ENCODE data around the gene RTN4RL1.
A peak's percentile ranks its signal among the peaks of the same experiment; 100 is the strongest.

The RTN4RL1 gene

GRCh38 chr17:2059547-2060384, 34.6 kb upstream of the RTN4RL1 start:
- DNase-seq: no peak

GRCh38 chr17:2058586-2059546, 33.7 kb upstream of the RTN4RL1 start:
- DNase-seq: no peak

- DNase-seq: no peak
Measured at GRCh38 chr17:2057760-2058585, 32.8 kb upstream of the RTN4RL1 start.

- DNase-seq: no peak
Measured at GRCh38 chr17:2057175-2057759, 32.1 kb upstream of the RTN4RL1 start.

- DNase-seq: no peak
Measured at GRCh38 chr17:2056206-2057174, 31.4 kb upstream of the RTN4RL1 start.

- no peak for DNase-seq
Measured at GRCh38 chr17:2055292-2056205, 30.4 kb upstream of the RTN4RL1 start.

GRCh38 chr17:2054512-2055291, 29.6 kb upstream of the RTN4RL1 start, which contains the start of gene HIC1:
TSS of gene HIC1 (plus strand) at chr17:2055103. CDS start at chr17:2056691, 1,588 bp downstream.
- peak; percentile 27 for DNase-seq

GRCh38 chr17:2054262-2054511, 29.1 kb upstream of the RTN4RL1 start:
- DNase-seq: no peak

GRCh38 chr17:2053380-2054261, 28.5 kb upstream of the RTN4RL1 start:
- DNase-seq: peak; percentile 52

- DNase-seq: no peak
Measured at GRCh38 chr17:2051933-2052559, 26.9 kb upstream of the RTN4RL1 start.

GRCh38 chr17:2051061-2051932, 26.2 kb upstream of the RTN4RL1 start:
- DNase-seq: no peak

- DNase-seq: peak; percentile 27
Measured at GRCh38 chr17:2050300-2051060, 25.3 kb upstream of the RTN4RL1 start.

GRCh38 chr17:2049333-2050299, 24.5 kb upstream of the RTN4RL1 start:
- no peak for DNase-seq

- DNase-seq: no peak
Measured at GRCh38 chr17:2048805-2049204, 23.7 kb upstream of the RTN4RL1 start.

- no peak for DNase-seq
Measured at GRCh38 chr17:2047590-2047989, 22.5 kb upstream of the RTN4RL1 start.
